ENCODE results near the gene GHRH.

GRCh38 chr20:37303637-37304036 lies 42.0 kb upstream of the GHRH start:
- TF ChIP-seq, protein P1, sequence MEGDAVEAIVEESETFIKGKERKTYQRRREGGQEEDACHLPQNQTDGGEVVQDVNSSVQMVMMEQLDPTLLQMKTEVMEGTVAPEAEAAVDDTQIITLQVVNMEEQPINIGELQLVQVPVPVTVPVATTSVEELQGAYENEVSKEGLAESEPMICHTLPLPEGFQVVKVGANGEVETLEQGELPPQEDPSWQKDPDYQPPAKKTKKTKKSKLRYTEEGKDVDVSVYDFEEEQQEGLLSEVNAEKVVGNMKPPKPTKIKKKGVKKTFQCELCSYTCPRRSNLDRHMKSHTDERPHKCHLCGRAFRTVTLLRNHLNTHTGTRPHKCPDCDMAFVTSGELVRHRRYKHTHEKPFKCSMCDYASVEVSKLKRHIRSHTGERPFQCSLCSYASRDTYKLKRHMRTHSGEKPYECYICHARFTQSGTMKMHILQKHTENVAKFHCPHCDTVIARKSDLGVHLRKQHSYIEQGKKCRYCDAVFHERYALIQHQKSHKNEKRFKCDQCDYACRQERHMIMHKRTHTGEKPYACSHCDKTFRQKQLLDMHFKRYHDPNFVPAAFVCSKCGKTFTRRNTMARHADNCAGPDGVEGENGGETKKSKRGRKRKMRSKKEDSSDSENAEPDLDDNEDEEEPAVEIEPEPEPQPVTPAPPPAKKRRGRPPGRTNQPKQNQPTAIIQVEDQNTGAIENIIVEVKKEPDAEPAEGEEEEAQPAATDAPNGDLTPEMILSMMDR (IDR thresholded peaks at IDR 0.05), result no peak
- TF ChIP-seq, protein P2, sequence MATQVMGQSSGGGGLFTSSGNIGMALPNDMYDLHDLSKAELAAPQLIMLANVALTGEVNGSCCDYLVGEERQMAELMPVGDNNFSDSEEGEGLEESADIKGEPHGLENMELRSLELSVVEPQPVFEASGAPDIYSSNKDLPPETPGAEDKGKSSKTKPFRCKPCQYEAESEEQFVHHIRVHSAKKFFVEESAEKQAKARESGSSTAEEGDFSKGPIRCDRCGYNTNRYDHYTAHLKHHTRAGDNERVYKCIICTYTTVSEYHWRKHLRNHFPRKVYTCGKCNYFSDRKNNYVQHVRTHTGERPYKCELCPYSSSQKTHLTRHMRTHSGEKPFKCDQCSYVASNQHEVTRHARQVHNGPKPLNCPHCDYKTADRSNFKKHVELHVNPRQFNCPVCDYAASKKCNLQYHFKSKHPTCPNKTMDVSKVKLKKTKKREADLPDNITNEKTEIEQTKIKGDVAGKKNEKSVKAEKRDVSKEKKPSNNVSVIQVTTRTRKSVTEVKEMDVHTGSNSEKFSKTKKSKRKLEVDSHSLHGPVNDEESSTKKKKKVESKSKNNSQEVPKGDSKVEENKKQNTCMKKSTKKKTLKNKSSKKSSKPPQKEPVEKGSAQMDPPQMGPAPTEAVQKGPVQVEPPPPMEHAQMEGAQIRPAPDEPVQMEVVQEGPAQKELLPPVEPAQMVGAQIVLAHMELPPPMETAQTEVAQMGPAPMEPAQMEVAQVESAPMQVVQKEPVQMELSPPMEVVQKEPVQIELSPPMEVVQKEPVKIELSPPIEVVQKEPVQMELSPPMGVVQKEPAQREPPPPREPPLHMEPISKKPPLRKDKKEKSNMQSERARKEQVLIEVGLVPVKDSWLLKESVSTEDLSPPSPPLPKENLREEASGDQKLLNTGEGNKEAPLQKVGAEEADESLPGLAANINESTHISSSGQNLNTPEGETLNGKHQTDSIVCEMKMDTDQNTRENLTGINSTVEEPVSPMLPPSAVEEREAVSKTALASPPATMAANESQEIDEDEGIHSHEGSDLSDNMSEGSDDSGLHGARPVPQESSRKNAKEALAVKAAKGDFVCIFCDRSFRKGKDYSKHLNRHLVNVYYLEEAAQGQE (IDR thresholded peaks at IDR 0.05; ENCODE audit: insufficient read depth in 1 of 2, low read depth in 2 of 2, low read length in 1 of 2), result no peak
- no peak for TF ChIP-seq TCF7L2 (IDR thresholded peaks at IDR 0.05; ENCODE audit: low read depth, low read length)
